ENCODE measurements around the gene C4orf36.
A peak's percentile ranks its signal among the peaks of the same experiment; 100 is the strongest.

C4orf36 gene

GRCh38 chr4:86891762-86892635 lies at the start of gene C4orf36:
Gene C4orf36 (minus strand): TSS chr4:86892422. CDS start chr4:86891520, 902 bp downstream.
- no peak for TF ChIP-seq POLR2A (IDR thresholded peaks at IDR 0.05; ENCODE audit: low read depth, low read length)
- FAIRE-seq (peak; percentile 36), DNase-seq (ENCODE audit: insufficient read length, low spot score) (peak; percentile 37)

DNA sequence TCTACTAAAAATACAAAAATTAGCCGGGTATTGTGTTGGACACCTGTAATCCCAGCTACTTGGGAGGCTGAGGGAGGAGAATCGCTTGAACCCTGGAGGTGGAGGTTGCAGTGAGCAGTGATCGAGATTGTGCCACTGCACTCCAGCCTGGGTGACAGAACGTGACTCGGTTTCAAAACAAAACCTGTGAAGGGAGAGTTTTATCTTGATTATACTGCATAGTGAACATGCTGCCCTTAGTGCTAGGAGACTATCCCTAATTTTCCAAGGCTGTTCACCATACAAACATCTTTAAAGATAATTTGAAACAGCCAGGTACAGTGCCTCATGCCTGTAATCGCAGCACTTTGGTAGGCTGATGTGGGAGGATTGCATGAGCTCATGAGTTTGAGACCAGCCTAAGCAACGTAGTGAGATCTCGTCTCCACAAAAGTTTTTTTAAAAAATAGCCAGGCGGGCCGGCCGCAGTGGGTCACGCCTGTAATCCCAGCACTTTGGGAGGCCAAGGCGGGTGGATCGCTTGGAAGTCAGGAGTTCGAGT lies 48.8 kb upstream of the C4orf36 start:
- FAIRE-seq (no peak), DNase-seq (ENCODE audit: insufficient read length, low spot score) (no peak)
- no peak for TF ChIP-seq POLR2A (IDR thresholded peaks at IDR 0.05; ENCODE audit: low read depth, low read length)

DNA sequence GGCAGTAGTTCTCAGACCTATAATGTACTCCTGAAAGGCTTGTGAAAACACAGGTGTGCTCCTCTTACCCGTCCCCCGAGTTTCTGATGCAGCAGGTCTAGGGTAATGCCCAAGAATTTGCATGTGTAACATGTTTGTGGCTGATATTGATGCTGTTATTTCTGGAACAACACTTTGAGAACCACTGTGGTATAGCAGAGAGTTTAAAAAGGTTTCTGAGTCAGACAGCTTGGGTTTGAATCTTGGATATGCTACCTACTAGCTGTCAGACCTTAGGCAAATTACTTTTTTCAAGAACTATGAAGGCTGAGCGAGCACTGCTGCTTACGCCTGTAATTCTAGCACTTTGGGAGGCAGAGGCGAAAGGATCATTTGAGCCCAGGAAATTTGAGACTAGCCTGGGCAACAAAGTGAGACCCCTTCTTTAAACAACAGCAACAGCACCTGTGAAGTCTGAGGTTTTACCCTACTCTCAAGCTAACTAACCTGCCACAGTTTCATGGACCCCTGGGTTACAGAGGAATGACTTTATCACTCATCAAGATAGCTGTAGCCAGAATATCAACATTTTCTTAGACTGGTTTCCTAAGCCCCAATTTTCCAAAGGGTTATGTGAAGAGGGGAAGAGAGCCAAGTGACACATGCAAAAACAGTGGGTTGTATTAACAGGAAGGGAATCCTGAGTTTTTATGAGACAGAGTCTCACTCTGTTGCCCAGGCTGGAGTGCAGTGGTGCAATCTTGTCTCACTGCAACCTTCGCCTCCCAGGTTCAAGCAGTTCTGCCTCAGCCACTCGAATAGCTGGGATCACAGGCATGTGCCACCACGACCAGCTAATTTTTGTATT lies 47.7 kb upstream of the C4orf36 start:
- TF ChIP-seq POLR2A (IDR thresholded peaks at IDR 0.05; ENCODE audit: low read depth, low read length), result no peak
- FAIRE-seq, result no peak

DNA sequence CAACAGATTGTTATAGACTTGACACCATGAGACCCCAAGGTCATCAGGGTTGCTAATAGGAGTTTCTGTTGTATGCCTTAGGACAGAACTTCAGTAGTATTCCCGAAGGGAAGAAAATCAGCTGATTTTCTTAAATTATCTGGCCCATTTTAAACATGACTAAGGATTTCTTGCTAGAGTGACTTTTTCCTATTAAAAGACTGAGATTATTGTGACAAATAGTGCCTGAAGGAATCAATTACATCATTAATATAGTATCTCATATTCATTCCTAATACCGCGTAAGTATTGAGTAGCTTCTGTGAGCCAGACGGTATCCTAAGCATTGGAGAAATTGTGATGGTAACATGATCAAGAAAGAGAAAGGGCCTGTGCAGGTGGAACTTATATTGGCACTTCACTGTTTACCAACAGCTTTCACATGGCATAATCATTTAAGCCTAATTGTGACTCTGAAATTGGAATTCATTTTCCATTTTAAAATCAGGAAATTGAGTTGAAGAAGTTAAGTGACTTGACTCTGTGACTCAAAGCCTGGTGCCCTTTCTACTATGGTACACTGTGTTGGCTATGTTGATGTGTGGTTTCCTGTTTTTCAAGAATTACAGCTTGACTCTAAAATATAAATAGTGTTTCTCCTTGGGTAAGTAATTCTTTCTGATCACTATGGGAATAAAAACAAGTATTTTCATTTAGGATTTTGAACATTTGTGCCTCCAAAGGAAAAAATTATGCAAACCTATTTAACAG lies 46.7 kb upstream of the C4orf36 start:
- DNase-seq (ENCODE audit: insufficient read length, low spot score) (no peak), FAIRE-seq (no peak)
- TF ChIP-seq POLR2A (IDR thresholded peaks at IDR 0.05; ENCODE audit: low read depth, low read length), result no peak

More for the DNA sequence above, 47.7 kb upstream of the C4orf36 start:
- DNase-seq (ENCODE audit: insufficient read length, low spot score), result no peak

DNA sequence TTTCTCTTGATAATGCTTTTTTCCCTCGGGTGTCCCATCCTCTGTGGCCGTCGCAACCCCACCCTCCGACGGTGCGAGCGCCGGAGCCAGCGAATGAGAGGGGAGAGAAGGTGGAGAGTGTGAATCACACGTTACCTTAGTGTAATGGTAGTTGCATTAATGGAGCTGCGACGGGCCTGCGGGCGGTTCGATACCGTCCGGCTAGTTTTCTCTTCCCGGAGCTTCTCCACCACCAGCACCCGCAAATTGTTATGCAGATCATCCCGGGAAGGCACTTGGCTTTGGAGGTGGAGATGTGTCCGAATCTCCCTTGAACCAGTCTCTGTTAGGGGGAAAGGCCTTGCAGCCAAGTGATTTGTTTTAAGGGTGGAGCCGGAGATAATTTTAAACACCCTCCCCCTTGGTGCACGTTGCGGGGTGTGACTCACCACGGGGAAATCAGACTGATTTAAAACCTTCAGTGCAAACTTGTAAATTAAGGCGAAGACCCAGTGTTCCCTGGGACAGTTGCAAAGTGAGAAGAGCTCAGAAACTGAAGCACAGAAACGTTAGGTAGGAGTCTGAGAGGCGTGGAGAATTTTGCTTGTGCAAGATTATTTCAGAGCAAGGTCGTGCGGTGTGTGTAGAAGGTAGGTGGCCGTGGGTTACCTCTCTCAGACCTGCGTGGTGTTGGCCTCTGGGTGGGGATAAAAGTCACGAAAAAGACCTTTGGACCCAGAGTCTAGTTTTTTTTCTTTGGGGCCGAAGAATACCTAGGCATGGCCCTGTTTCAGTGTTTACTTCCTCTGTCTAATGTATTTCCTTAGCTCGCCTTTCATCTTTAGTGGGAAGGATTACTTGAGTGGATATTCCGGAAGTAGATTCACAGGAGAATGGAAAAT lies 43.9 kb upstream of the C4orf36 start:
- FAIRE-seq (peak; percentile 6), DNase-seq (ENCODE audit: insufficient read length, low spot score) (peak; percentile 35)
- TF ChIP-seq POLR2A (IDR thresholded peaks at IDR 0.05; ENCODE audit: low read depth, low read length), result peak; percentile 27; the same call in 1 of the 2 replicates

GRCh38 chr4:86935566-86935852 lies 43.3 kb upstream of the C4orf36 start:
- FAIRE-seq (no peak), DNase-seq (ENCODE audit: insufficient read length, low spot score) (no peak)
- no peak for TF ChIP-seq POLR2A (IDR thresholded peaks at IDR 0.05; ENCODE audit: low read depth, low read length)

DNA sequence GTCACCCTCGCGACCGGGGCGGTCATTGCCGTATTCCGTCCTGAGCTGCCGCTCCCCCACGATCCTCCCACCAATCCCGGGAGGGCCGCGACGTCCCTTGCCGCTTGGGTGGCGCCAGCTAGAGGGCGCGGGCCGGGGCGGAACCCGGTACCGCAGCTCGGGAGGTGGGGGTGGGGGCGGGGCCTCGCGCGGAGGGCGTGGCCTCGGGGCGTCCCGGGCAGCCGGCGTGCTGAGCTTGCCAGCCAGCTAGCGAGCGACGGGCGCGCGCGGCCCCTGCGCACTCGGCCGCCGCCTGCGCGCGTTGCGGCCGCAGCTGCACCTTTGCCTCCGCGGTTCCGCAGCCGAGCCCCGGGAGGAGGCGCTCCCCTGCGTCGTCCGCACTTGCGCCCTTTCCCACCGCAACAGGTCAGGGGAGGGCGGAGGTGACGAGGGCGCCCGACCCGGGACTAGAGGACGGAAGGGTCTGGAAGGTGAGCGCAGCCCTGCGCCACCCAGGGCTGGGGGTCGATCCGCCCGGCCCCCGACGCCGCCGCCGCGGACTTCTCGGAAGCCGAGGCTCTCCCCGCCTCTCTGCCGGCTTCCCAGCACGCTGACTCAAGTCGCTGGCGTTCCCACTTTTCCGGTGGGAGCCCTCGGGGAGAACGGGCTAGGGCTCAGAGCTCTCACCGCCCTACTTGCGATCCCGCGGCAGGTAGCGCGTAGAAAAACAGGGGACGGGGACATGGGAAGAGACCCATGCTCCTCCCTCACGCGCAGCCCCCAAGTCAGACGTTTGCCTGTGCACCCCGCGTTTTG lies 42.7 kb upstream of the C4orf36 start, which contains the start of gene AFF1:
Gene AFF1, plus strand, starts transcription at position 241 of the 795 bp plus-strand sequence. CDS start 13,523 bp downstream, outside the sequence.
- DNase-seq (ENCODE audit: insufficient read length, low spot score), result peak; percentile 51
- peak; percentile 90 for TF ChIP-seq POLR2A (IDR thresholded peaks at IDR 0.05; ENCODE audit: low read depth, low read length)
- peak; percentile 11 for FAIRE-seq

- TF ChIP-seq POLR2A (IDR thresholded peaks at IDR 0.05; ENCODE audit: low read depth, low read length), result no peak
- FAIRE-seq (no peak), DNase-seq (ENCODE audit: insufficient read length, low spot score) (no peak)
These were observed 42.0 kb upstream of the C4orf36 start for GRCh38 chr4:86934147-86934770.

DNA sequence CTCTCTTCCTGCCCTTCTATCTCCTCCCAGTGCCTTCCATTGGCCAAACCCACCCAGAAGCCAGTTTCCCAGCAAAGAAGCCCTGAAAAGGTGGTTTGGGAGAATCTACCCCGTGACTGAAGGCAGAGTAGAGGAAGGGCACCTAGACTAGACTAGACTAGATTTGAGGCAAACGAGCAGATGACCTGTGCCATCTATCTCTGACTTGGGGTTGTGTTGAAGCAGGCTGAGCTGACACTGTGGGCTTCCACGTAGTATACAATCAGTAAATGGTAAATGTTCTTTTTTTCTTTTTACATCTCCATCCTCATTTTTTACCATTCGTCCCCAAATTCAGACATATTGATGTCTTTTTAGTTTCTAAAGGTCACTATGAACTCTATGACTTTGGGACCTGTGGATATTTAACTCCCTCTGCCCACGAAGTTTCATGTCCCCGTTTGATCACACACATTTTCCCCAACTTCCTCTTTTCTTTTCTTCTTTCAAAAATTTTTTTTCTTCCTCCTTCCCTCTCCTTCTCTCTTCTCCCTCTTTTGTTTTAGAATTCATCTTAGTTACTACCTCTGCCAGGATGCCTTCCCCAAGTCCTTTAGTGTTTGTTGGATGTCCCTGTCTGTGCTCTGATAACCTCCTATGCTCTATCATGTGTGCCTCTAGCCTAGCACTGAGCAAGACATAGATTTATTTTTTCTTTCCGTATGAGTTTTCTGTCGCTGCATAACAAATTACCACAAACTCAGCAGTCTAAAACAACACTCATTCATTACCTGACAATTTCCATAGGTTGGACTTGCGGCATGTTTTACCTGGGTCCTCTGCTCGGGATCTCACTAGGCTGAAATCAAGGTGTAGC lies 36.4 kb upstream of the C4orf36 start:
- DNase-seq (ENCODE audit: insufficient read length, low spot score) (no peak), FAIRE-seq (no peak)
- TF ChIP-seq POLR2A (IDR thresholded peaks at IDR 0.05; ENCODE audit: low read depth, low read length), result no peak

DNA sequence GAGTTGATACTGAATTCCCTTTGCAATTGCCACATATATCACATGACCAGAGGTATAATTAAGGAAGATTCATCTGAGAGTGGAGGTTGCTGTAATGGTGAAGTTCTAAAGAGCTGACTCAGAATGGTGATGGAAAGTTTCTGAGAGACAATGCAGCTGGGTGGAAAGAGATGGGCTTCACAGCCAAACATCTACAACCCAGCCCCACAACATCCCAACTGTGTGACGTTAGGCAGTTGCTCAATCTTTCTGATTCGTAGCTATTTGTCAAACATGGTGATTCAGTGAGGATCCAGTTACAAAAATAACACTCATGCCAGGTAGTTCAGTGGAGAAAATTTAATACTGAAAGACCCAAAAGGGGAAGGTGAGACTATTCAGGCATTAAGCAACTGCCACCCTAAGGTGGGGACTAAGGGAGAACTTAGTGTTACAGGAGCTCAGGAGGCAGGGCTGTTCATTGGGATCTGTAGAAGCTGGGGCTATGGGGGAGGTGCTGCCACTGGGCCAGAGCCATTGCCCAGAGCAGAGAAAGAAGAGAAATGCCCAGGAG lies 35.7 kb upstream of the C4orf36 start:
- no peak for DNase-seq (ENCODE audit: insufficient read length, low spot score)
- TF ChIP-seq POLR2A (IDR thresholded peaks at IDR 0.05; ENCODE audit: low read depth, low read length), result no peak
- no peak for FAIRE-seq

Measured in H54 (cell line).